Measurements from ENCODE around the gene DNASE1.
"Not testable (repeated sequence)": the region's sequence is repeated elsewhere in the genome, so short reads cannot be mapped to it uniquely, and the experiment has no call there.

DNASE1 gene

DNA sequence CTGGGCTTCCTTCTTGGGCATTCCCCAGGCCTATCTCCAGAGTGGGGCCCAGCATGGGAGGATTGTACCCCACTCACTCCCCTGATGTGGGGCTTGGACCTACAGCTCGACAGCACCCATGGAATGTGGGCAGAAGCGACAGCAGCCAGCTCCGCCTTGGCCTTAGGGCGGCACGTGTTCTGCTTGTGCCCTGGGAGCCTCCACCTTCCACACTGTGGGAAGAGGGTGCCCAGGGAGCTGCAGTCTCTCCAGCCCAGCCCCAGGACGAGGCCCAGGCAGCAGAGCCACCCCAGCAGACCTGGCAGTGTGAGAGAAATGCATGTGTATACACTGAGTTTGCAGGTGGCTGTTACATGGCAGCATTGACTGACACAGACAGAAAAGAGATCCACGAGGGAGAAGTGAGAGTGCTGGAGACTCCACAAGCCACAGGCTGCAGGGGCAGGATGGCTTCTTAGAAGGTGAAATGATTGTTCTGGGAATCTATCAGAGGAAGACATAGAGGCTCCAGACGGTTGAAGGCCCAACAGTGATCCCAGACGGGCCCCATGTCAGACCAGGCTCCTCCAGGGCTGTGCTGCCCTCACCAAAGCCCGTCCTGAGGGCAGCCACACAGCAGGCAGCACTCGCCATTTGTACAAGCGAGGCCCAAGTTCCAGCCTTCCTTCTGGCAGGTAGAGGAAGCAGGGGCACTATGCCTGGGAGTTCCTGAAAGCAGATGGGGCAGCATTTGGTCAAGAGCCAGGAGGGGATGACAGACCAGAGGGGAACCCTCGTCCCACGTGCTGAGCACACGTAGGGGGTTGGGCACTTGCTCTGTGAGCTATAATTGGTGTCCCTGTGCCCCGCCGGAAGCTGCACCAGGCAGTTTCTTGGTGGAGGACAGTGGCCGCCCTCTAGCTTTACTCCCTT is 2.8 kb upstream of the DNASE1 start:
- DNase-seq (ENCODE audit: low read depth) = no peak
- TF ChIP-seq, protein P1, sequence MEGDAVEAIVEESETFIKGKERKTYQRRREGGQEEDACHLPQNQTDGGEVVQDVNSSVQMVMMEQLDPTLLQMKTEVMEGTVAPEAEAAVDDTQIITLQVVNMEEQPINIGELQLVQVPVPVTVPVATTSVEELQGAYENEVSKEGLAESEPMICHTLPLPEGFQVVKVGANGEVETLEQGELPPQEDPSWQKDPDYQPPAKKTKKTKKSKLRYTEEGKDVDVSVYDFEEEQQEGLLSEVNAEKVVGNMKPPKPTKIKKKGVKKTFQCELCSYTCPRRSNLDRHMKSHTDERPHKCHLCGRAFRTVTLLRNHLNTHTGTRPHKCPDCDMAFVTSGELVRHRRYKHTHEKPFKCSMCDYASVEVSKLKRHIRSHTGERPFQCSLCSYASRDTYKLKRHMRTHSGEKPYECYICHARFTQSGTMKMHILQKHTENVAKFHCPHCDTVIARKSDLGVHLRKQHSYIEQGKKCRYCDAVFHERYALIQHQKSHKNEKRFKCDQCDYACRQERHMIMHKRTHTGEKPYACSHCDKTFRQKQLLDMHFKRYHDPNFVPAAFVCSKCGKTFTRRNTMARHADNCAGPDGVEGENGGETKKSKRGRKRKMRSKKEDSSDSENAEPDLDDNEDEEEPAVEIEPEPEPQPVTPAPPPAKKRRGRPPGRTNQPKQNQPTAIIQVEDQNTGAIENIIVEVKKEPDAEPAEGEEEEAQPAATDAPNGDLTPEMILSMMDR (IDR thresholded peaks at IDR 0.05; ENCODE audit: insufficient read depth, low read depth, low read length, missing control alignments) = no peak
- H3K4me3 ChIP-seq (ENCODE audit: low read depth, low read length) = no peak overlapping the region

DNA sequence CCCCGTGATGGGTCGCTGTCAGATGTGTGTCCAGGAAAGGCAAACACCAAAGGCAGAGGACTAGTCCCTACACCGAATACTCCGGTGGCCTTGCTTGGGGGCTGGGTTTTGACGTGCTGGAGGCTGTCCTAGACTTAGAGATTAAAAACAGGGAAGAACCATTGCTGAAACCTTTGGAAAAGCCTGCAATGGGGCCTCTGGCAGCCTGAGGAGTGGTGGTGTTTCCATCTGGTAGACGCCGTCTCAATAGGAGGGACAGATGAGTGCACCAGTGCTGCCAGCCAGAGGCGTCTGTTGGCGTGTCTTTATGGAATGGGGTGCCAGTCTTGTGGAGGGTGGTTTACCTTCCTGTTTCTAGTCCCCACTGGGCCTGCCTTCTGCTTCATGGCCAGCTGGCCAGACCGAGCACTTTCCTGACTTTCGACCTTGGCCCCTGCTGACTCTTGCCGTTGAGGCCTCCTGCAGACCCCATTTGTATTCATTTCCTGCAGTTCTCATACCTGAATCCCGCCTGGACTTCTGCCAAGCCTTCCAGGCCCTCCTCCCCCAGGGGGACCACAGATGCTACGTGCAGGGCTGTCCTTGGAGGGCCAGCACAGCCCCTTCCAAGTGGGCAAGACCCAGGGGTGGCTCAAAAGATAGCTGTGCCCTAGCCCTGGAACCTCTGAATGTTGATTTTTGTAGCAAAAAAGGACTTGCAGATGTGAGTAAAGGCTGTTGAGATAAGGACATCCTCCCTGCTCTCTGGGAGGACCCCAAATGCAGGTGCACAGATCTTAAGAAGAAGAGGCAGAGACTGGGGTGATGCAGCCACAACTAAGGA is 1.9 kb upstream of the DNASE1 start:
- no peak overlapping the region for H3K4me3 ChIP-seq (ENCODE audit: low read depth, low read length)
- TF ChIP-seq, protein P1 (IDR thresholded peaks at IDR 0.05; ENCODE audit: insufficient read depth, low read depth, low read length, missing control alignments) = no peak
- no peak for DNase-seq (ENCODE audit: low read depth)

DNA sequence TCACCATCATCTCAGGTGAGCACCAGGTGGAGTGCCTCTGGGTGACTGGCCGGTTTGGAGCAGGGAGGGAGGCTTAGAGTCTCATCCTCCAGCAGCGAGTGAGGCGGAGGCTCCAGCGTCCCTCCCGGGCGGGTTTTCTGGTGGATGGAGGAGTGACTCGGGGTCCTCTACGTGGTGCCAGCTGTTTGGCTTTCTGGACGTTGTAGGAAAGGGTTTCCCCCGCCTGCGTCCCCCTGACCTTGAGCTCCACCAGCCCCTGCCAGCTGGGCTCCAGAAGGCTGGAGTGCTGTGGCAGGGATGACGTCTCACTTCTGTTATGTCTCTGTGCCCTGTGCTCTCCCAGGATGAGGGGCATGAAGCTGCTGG is 522 bp downstream of the DNASE1 start:
- H3K4me3 ChIP-seq (ENCODE audit: low read depth, low read length) = no peak overlapping the region
- TF ChIP-seq, protein P1 (IDR thresholded peaks at IDR 0.05; ENCODE audit: insufficient read depth, low read depth, low read length, missing control alignments) = no peak
- DNase-seq (ENCODE audit: low read depth) = peak; percentile 0

DNA sequence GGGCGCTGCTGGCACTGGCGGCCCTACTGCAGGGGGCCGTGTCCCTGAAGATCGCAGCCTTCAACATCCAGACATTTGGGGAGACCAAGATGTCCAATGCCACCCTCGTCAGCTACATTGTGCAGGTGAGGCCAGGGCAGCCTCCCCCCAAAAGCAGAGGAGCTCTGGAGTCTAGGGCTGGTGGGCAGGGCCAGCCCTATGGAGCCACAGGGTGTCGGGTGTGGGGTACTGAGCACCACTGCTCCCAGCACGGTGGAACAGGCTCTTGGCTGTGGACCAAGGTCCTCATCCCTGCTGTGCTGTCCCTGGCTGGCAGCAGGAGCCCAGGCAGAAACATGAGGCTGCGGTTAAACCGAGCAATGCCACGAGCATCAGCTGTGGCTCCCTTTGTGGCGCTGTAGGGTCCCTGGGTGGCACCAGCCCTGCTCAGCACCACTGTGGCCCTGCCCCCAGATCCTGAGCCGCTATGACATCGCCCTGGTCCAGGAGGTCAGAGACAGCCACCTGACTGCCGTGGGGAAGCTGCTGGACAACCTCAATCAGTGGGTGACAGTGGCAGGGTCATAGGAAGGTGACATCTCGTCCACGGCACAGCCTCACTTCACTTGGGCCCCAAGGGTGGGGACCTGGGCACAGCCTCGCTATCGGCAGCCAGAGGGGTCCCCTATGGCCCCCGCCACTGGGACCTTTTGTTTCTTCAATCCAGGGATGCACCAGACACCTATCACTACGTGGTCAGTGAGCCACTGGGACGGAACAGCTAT is 1.1 kb downstream of the DNASE1 start:
- H3K4me3 ChIP-seq (ENCODE audit: low read depth, low read length) = no peak overlapping the region
- TF ChIP-seq, protein P1 (IDR thresholded peaks at IDR 0.05; ENCODE audit: insufficient read depth, low read depth, low read length, missing control alignments) = no peak
- DNase-seq (ENCODE audit: low read depth) = peak; percentile 1

DNA sequence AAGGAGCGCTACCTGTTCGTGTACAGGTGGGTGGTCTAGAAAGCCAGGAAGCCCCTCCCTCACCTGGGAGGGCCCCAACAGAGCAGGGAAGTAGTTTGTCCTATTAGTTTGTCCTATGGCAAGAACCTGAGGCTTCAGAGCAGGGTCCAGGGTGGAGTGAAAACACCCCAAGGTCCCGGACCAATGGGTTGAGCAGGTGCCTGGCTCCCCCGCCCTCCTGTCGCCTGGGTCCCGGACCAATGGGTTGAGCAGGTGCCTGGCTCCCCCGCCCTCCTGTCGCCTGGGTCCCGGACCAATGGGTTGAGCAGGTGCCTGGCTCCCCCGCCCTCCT is 1.6 kb downstream of the DNASE1 start:
- H3K4me3 ChIP-seq (ENCODE audit: low read depth, low read length) = not testable (repeated sequence)
- peak; percentile 0 for DNase-seq (ENCODE audit: low read depth)

DNA sequence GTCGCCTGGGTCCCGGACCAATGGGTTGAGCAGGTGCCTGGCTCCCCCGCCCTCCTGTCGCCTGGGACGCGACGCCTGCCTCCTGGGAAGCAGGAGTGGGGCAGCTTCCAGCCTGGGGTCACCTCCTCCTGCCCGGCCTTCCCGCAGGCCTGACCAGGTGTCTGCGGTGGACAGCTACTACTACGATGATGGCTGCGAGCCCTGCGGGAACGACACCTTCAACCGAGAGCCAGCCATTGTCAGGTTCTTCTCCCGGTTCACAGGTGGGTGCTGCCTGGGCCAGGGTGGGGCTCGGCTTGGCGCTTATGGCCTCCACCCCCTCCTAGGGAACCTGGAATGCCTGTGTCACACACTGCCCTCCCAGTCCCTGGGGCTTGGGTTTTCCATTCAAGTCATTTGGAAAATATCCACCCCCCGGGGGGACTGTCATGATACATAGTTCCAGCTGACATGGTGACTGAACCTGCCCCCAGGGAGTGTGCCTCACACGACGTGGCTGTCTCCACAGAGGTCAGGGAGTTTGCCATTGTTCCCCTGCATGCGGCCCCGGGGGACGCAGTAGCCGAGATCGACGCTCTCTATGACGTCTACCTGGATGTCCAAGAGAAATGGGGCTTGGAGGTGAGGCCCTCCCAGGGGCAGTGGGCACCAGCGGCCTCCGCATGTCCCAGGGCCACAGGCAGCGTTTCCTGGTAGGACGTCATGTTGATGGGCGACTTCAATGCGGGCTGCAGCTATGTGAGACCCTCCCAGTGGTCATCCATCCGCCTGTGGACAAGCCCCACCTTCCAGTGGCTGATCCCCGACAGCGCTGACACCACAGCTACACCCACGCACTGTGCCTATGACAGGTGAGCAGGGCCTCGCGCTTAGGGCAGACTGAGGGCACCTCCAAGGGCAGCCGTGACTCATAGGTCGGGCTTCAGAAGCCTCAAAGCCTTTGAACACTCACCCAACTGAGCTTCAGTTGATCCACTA is 2.3 kb downstream of the DNASE1 start:
- H3K4me3 ChIP-seq (ENCODE audit: low read depth, low read length) = no peak overlapping the region
- DNase-seq (ENCODE audit: low read depth) = peak; percentile 0
- TF ChIP-seq, protein P1 (IDR thresholded peaks at IDR 0.05; ENCODE audit: insufficient read depth, low read depth, low read length, missing control alignments) = no peak
